GM21447 (cell line): ENCODE results near the gene CISTR.
"Not testable (repeated sequence)": the region's sequence is repeated elsewhere in the genome, so short reads cannot be mapped to it uniquely, and the experiment has no call there.

Experiments
- ATAC-seq: cut with Tn5 transposase; IDR thresholded peaks from one replicate; pipeline ENCODE4 v1.9.1; 2021; ENCODE audit not compliant: unreplicated experiment

CISTR gene

GRCh38 chr12:53764615-53765014 lies 12.8 kb upstream of the CISTR start:
- ATAC-seq = no peak

GRCh38 chr12:53762793-53763192 lies 11.0 kb upstream of the CISTR start:
- ATAC-seq = not testable (repeated sequence)

- ATAC-seq = no peak
Observed at GRCh38 chr12:53761306-53761705, 9.5 kb upstream of the CISTR start.

GRCh38 chr12:53759261-53759660 lies 7.5 kb upstream of the CISTR start:
- ATAC-seq = no peak

- no peak for ATAC-seq
Observed at GRCh38 chr12:53758730-53759103, 6.9 kb upstream of the CISTR start.

- no peak for ATAC-seq
Observed at GRCh38 chr12:53758081-53758729, 6.4 kb upstream of the CISTR start.

GRCh38 chr12:53757101-53757770 lies 5.5 kb upstream of the CISTR start:
- ATAC-seq = peak; percentile 72

GRCh38 chr12:53756300-53757100 lies 4.7 kb upstream of the CISTR start:
- ATAC-seq = no peak

- no peak for ATAC-seq
Observed at GRCh38 chr12:53755893-53756292, 4.1 kb upstream of the CISTR start.

GRCh38 chr12:53755451-53755891 lies 3.7 kb upstream of the CISTR start:
- no peak for ATAC-seq

- ATAC-seq = no peak
Observed at GRCh38 chr12:53754633-53755264, 3.0 kb upstream of the CISTR start.

- ATAC-seq = no peak
Observed at GRCh38 chr12:53754188-53754585, 2.4 kb upstream of the CISTR start.

GRCh38 chr12:53752621-53753020 lies 842 bp upstream of the CISTR start:
- no peak for ATAC-seq

GRCh38 chr12:53752192-53752601 lies 418 bp upstream of the CISTR start:
- no peak for ATAC-seq

GRCh38 chr12:53750812-53751335 lies 905 bp downstream of the CISTR start:
- ATAC-seq = no peak

GRCh38 chr12:53749986-53750811 lies 1.6 kb downstream of the CISTR start:
- no peak for ATAC-seq

- no peak for ATAC-seq
Observed at GRCh38 chr12:53748072-53748840, 3.5 kb downstream of the CISTR start.

- ATAC-seq = no peak
Observed at GRCh38 chr12:53747095-53747494, 4.7 kb downstream of the CISTR start.

GRCh38 chr12:53746592-53747092 lies 5.1 kb downstream of the CISTR start:
- peak; percentile 49 for ATAC-seq
